SJCRH30 (cell line): ENCODE data around the gene MRPS11. TPM values are rescaled to one million over a fixed set of nuclear protein-coding genes. Genes with fewer than 3 reads are reported as not detected.
"Not testable (repeated sequence)": the region's sequence is repeated elsewhere in the genome, so short reads cannot be mapped to it uniquely, and the experiment has no call there.

Source experiments
- DNase-seq, 2 experiments: peaks; one replicate each; pipeline ENCODE4 v3.0.0-alpha.2; 2015 to 2020
- H3K27ac ChIP-seq: fragments of 250-450 bp; sonication (Bioruptor Pico); 2 replicates; pipeline ENCODE4 v1.5.1; 2020; ENCODE audit warnings: mild to moderate bottlenecking, moderate library complexity
- H3K27me3 ChIP-seq: fragments of 250-450 bp; sonication (Bioruptor Pico); 2 replicates; pipeline ENCODE4 v1.5.1; 2020; ENCODE audit warnings: mild to moderate bottlenecking, moderate library complexity
- H3K36me3 ChIP-seq: fragments of 250-450 bp; sonication (Bioruptor Pico); 2 replicates; pipeline ENCODE4 v1.5.1; 2020; ENCODE audit warnings: mild to moderate bottlenecking, moderate library complexity
- H3K4me1 ChIP-seq: fragments of 250-450 bp; sonication (Bioruptor Pico); 2 replicates; pipeline ENCODE4 v1.5.1; 2020; ENCODE audit warnings: mild to moderate bottlenecking, moderate library complexity
- H3K4me3 ChIP-seq: fragments of 250-450 bp; sonication (Bioruptor Pico); 2 replicates; pipeline ENCODE4 v1.5.1; 2020; ENCODE audit warnings: mild to moderate bottlenecking, moderate library complexity
- H3K9me3 ChIP-seq: fragments of 250-450 bp; sonication (Bioruptor Pico); replicated peaks from 2 replicates; pipeline ENCODE4 v1.5.1; 2020; ENCODE audit warnings: mild to moderate bottlenecking, moderate library complexity
- total RNA-seq: library from RNA; depleted of rRNA; stranded (reverse); fragments of >200 nt; shearing (Covaris generic); gene quantifications from 2 replicates; pipeline ENCODE4 v1.2.3, GENCODE V29; 2014; rRNA removed

Gene MRPS11
- total RNA-seq: 63.9 and 65.9 TPM in 2 replicates

GRCh38 chr15:88467073-88467934, at the start of gene MRPS11, which contains the start of gene MRPL46:
Gene MRPS11, plus strand, starts transcription at chr15:88467708. Its CDS starts 10 bp downstream, at chr15:88467718.
Gene MRPL46, minus strand, starts transcription at chr15:88467388. Its CDS starts 11 bp downstream, at chr15:88467377.
- H3K4me3 ChIP-seq: peak within 1 kb of the TSS; percentile 73

GRCh38 chr15:88419830-88420229, 47.7 kb upstream of the MRPS11 start:
- no peak overlapping the region for H3K27ac ChIP-seq
- no peaks in the 10 kb centered on the region for H3K27me3 ChIP-seq
- H3K4me3 ChIP-seq: no peak overlapping the region

More at GRCh38 chr15:88467073-88467934, at the start of gene MRPS11, which contains the start of gene MRPL46:
- Histone ChIP-seq H3K9me3 (no peaks in the 10 kb centered on the region), H3K36me3 (peaks cover 16% of the 10 kb centered on the region), H3K4me1 (no peaks in the 10 kb centered on the region; the same call in 1 of the 2 replicates), H3K27ac (peak within 1 kb of the TSS; percentile 99), H3K27me3 (no peaks in the 10 kb centered on the region)
- peak; percentile 89 to 94 for DNase-seq

GRCh38 chr15:88423331-88423730, 44.2 kb upstream of the MRPS11 start:
- no peak overlapping the region for H3K27ac ChIP-seq
- no peaks in the 10 kb centered on the region for H3K36me3 ChIP-seq
- no peaks in the 10 kb centered on the region for H3K9me3 ChIP-seq
- no peaks in the 10 kb centered on the region for H3K27me3 ChIP-seq
- peaks cover 2% of the 10 kb centered on the region for H3K4me1 ChIP-seq
- H3K4me3 ChIP-seq: no peak overlapping the region
- no peak for DNase-seq

More at GRCh38 chr15:88419830-88420229, 47.7 kb upstream of the MRPS11 start:
- no peak for DNase-seq
- H3K9me3 ChIP-seq: no peaks in the 10 kb centered on the region
- no peaks in the 10 kb centered on the region for H3K4me1 ChIP-seq
- no peaks in the 10 kb centered on the region for H3K36me3 ChIP-seq

- no peaks in the 10 kb centered on the region for H3K9me3 ChIP-seq
- no peaks in the 10 kb centered on the region for H3K27me3 ChIP-seq
- no peak overlapping the region for H3K4me3 ChIP-seq
- H3K4me1 ChIP-seq: peaks cover 13% of the 10 kb centered on the region
- no peak overlapping the region for H3K27ac ChIP-seq
- H3K36me3 ChIP-seq: no peaks in the 10 kb centered on the region
- DNase-seq: no peak
These were observed 41.2 kb upstream of the MRPS11 start for GRCh38 chr15:88426304-88426703.

GRCh38 chr15:88428053-88428452, 39.5 kb upstream of the MRPS11 start:
- peaks cover 13% of the 10 kb centered on the region for H3K4me1 ChIP-seq
- H3K27ac ChIP-seq: peak overlapping the region; percentile 40
- DNase-seq: no peak
- no peaks in the 10 kb centered on the region for H3K36me3 ChIP-seq
- no peak overlapping the region for H3K4me3 ChIP-seq
- no peaks in the 10 kb centered on the region for H3K27me3 ChIP-seq
- H3K9me3 ChIP-seq: no peaks in the 10 kb centered on the region

- no peak overlapping the region for H3K4me3 ChIP-seq
- H3K27me3 ChIP-seq: no peaks in the 10 kb centered on the region
- peak overlapping the region; percentile 40 for H3K27ac ChIP-seq
- H3K9me3 ChIP-seq: no peaks in the 10 kb centered on the region
- H3K36me3 ChIP-seq: no peaks in the 10 kb centered on the region
- H3K4me1 ChIP-seq: peaks cover 13% of the 10 kb centered on the region
- DNase-seq: peak; percentile 13 to 39
These were observed 38.5 kb upstream of the MRPS11 start for GRCh38 chr15:88428805-88429605.

GRCh38 chr15:88430051-88430450, 37.5 kb upstream of the MRPS11 start:
- H3K9me3 ChIP-seq: no peaks in the 10 kb centered on the region; the same call in 1 of the 2 replicates
- no peaks in the 10 kb centered on the region for H3K36me3 ChIP-seq
- no peak for DNase-seq
- H3K27me3 ChIP-seq: no peaks in the 10 kb centered on the region
- peaks cover 17% of the 10 kb centered on the region for H3K4me1 ChIP-seq
- no peak overlapping the region for H3K27ac ChIP-seq
- no peak overlapping the region for H3K4me3 ChIP-seq

GRCh38 chr15:88431441-88431840, 36.1 kb upstream of the MRPS11 start:
- no peak for DNase-seq
- H3K4me3 ChIP-seq: no peak overlapping the region
- no peak overlapping the region for H3K27ac ChIP-seq
- no peaks in the 10 kb centered on the region for H3K36me3 ChIP-seq
- no peaks in the 10 kb centered on the region; the same call in 1 of the 2 replicates for H3K9me3 ChIP-seq
- H3K4me1 ChIP-seq: peaks cover 25% of the 10 kb centered on the region
- no peaks in the 10 kb centered on the region for H3K27me3 ChIP-seq

- Histone ChIP-seq H3K9me3 (no peaks in the 10 kb centered on the region; the same call in 1 of the 2 replicates), H3K4me1 (peaks cover 32% of the 10 kb centered on the region), H3K27me3 (no peaks in the 10 kb centered on the region), H3K4me3 (no peak overlapping the region), H3K27ac (no peak overlapping the region), H3K36me3 (no peaks in the 10 kb centered on the region)
- no peak for DNase-seq
These were observed 34.3 kb upstream of the MRPS11 start for GRCh38 chr15:88433046-88433685.

- not testable (repeated sequence) for H3K9me3 ChIP-seq, H3K27ac ChIP-seq, DNase-seq, H3K4me3 ChIP-seq, H3K36me3 ChIP-seq, H3K27me3 ChIP-seq
- H3K4me1 ChIP-seq: peaks cover 23% of the 10 kb centered on the region
These were observed 33.4 kb upstream of the MRPS11 start for GRCh38 chr15:88434106-88434505.

GRCh38 chr15:88438181-88438580, 29.3 kb upstream of the MRPS11 start:
- no peak for DNase-seq
- no peaks in the 10 kb centered on the region for H3K36me3 ChIP-seq

GRCh38 chr15:88440021-88440420, 27.5 kb upstream of the MRPS11 start:
- DNase-seq: peak in 1 of 2 experiments; percentile 19
- Histone ChIP-seq H3K4me1 (peaks cover 16% of the 10 kb centered on the region), H3K36me3 (no peaks in the 10 kb centered on the region), H3K27me3 (no peaks in the 10 kb centered on the region), H3K9me3 (no peaks in the 10 kb centered on the region; the same call in 1 of the 2 replicates), H3K4me3 (no peak overlapping the region), H3K27ac (no peak overlapping the region)

More at GRCh38 chr15:88438181-88438580, 29.3 kb upstream of the MRPS11 start:
- H3K4me3 ChIP-seq: no peak overlapping the region
- H3K27ac ChIP-seq: no peak overlapping the region
- H3K4me1 ChIP-seq: peaks cover 19% of the 10 kb centered on the region
- no peaks in the 10 kb centered on the region; the same call in 1 of the 2 replicates for H3K9me3 ChIP-seq
- no peaks in the 10 kb centered on the region for H3K27me3 ChIP-seq

- Histone ChIP-seq H3K4me3 (no peak overlapping the region), H3K9me3 (no peaks in the 10 kb centered on the region; the same call in 1 of the 2 replicates), H3K36me3 (no peaks in the 10 kb centered on the region), H3K27ac (no peak overlapping the region), H3K4me1 (peaks cover 8% of the 10 kb centered on the region), H3K27me3 (no peaks in the 10 kb centered on the region)
- DNase-seq: no peak
These were observed 26.3 kb upstream of the MRPS11 start for GRCh38 chr15:88441076-88441730.

- Histone ChIP-seq H3K4me3 (no peak overlapping the region), H3K4me1 (no peaks in the 10 kb centered on the region), H3K36me3 (no peaks in the 10 kb centered on the region), H3K27ac (no peak overlapping the region), H3K27me3 (no peaks in the 10 kb centered on the region), H3K9me3 (no peaks in the 10 kb centered on the region; the same call in 1 of the 2 replicates)
- no peak for DNase-seq
These were observed 20.3 kb upstream of the MRPS11 start for GRCh38 chr15:88447206-88447605.
